Frontal cortex (tissue), 4 donors: ENCODE results near the gene CANT1. TPM values are rescaled to one million over a fixed set of nuclear protein-coding genes. Genes with fewer than 3 reads are reported as not detected.

ENCODE experiments used
- DNase-seq, 2 donors: peaks; one replicate each; pipeline ENCODE4 v3.0.0; 2012; ENCODE audit warnings: low spot score in 2 of 2
- FAIRE-seq: peaks from 2 replicates; lab custom pipeline; 2012; peaks lifted over from hg19 to GRCh38; lab: Jason Lieb, UNC
- total RNA-seq: library from RNA; depleted of rRNA; stranded (reverse); fragments of >200 nt; gene quantifications from one replicate; pipeline ENCODE4 v1.2.3, GENCODE V29; 2014
- donor health status: control.
- donor health status: control.
- donor health status: control.

The CANT1 gene
- total RNA-seq, 1 donor from 2014 or later = 17.5 TPM

GRCh38 chr17:79000396-79001189 is 9.0 kb downstream of the CANT1 start:
- no peak for FAIRE-seq
- DNase-seq = peak in 1 of 2 donors; percentile 16

- FAIRE-seq (no peak), DNase-seq (no peak)
Observed at GRCh38 chr17:78999947-79000395, 9.6 kb downstream of the CANT1 start.

GRCh38 chr17:78999056-78999768 is 10.4 kb downstream of the CANT1 start:
- DNase-seq (peak in 1 of 2 donors; percentile 10), FAIRE-seq (no peak)

- FAIRE-seq = no peak
Observed at GRCh38 chr17:78998311-78999055, 11.1 kb downstream of the CANT1 start.

GRCh38 chr17:78997881-78998280 is 11.7 kb downstream of the CANT1 start:
- FAIRE-seq = no peak
- no peak for DNase-seq

More at GRCh38 chr17:78998311-78999055, 11.1 kb downstream of the CANT1 start:
- DNase-seq = peak in 1 of 2 donors; percentile 37

- DNase-seq = no peak
- FAIRE-seq = no peak
Observed at GRCh38 chr17:78997231-78997741, 12.3 kb downstream of the CANT1 start.

GRCh38 chr17:78996781-78997201 is 12.8 kb downstream of the CANT1 start:
- DNase-seq (peak in 1 of 2 donors; percentile 7), FAIRE-seq (no peak)

GRCh38 chr17:78995761-78996451 is 13.7 kb downstream of the CANT1 start:
- no peak for FAIRE-seq
- peak in 1 of 2 donors; percentile 70 for DNase-seq

GRCh38 chr17:78995022-78995760 is 14.4 kb downstream of the CANT1 start:
- DNase-seq (peak in 1 of 2 donors; percentile 11), FAIRE-seq (no peak)

- FAIRE-seq (no peak), DNase-seq (peak in 1 of 2 donors; percentile 14)
Observed at GRCh38 chr17:78993981-78994671, 15.4 kb downstream of the CANT1 start.

GRCh38 chr17:78993241-78993956 is 16.2 kb downstream of the CANT1 start:
- DNase-seq (peak; percentile 74 to 76), FAIRE-seq (no peak)

GRCh38 chr17:78992542-78993212 is 16.9 kb downstream of the CANT1 start:
- FAIRE-seq (no peak), DNase-seq (no peak)

- DNase-seq (no peak), FAIRE-seq (no peak)
Observed at GRCh38 chr17:78991906-78992532, 17.5 kb downstream of the CANT1 start.

GRCh38 chr17:78991017-78991738 is 18.4 kb downstream of the CANT1 start:
- no peak for FAIRE-seq

GRCh38 chr17:78990349-78991016 is 19.1 kb downstream of the CANT1 start:
- no peak for DNase-seq
- FAIRE-seq = no peak

More at GRCh38 chr17:78991017-78991738, 18.4 kb downstream of the CANT1 start:
- DNase-seq = no peak
